MCF 10A (cell line): ENCODE results near the gene PELI1. TPM values are rescaled to one million over a fixed set of nuclear protein-coding genes. Genes with fewer than 3 reads are reported as not detected.

Experiments used
- BruUV-seq: library from RNA; stranded (reverse); fragments of 400-500 nt; replicated peaks from 2 replicates; lab custom pipeline; 2021; lab: Mats Ljungman, UMichigan
- CTCF ChIA-PET: fragments of 300-600 bp; sonication (Branson Sonifier 250); formaldehyde crosslinking; extraction: SDS; loops from one replicate; lab custom pipeline; 2021; ENCODE audit warnings: antibody characterized with exemption, inconsistent platforms; lab: Yijun Ruan, JAX
- POLR2A ChIA-PET: fragments of 300-600, 350-650 bp; sonication (Branson Sonifier 250); formaldehyde crosslinking; extraction: SDS; loops from one replicate; lab custom pipeline; 2020; ENCODE audit warnings: antibody characterized with exemption, inconsistent platforms; lab: Yijun Ruan, JAX
- DNase-seq: peaks from one replicate; pipeline ENCODE4 v3.0.0-alpha.2; 2018; ENCODE audit not compliant: unreplicated experiment
- H3K27ac Mint-ChIP-seq: one replicate; pipeline ENCODE4 v1.8.0; 2022; ENCODE audit warnings: mild to moderate bottlenecking, low read depth, mixed read lengths; ENCODE audit not compliant: unreplicated experiment
- H3K27me3 Mint-ChIP-seq: one replicate; pipeline ENCODE4 v1.8.0; 2022; ENCODE audit warnings: mixed read lengths; ENCODE audit not compliant: insufficient read depth, unreplicated experiment
- H3K36me3 Mint-ChIP-seq: one replicate; pipeline ENCODE4 v1.8.0; 2022; ENCODE audit warnings: mild to moderate bottlenecking, moderate library complexity, mixed read lengths; ENCODE audit not compliant: insufficient read depth, unreplicated experiment
- H3K4me1 Mint-ChIP-seq: one replicate; pipeline ENCODE4 v1.8.0; 2022; ENCODE audit warnings: mixed read lengths; ENCODE audit not compliant: insufficient read depth, unreplicated experiment
- H3K4me3 Mint-ChIP-seq: one replicate; pipeline ENCODE4 v1.8.0; 2022; ENCODE audit warnings: mild to moderate bottlenecking, moderate library complexity, mixed read lengths; ENCODE audit not compliant: unreplicated experiment
- H3K9me3 Mint-ChIP-seq: one replicate; pipeline ENCODE4 v1.8.0; 2022; ENCODE audit warnings: mixed read lengths; ENCODE audit not compliant: unreplicated experiment
- intact Hi-C: fragments of 100-400 bp; cut with micrococcal nuclease; formaldehyde crosslinking; loops from 2 replicates; pipeline ENCODE4 v1.14.1; 2022
- total RNA-seq: library from RNA; stranded (reverse); gene quantifications from 2 replicates; pipeline ENCODE4 v1.2.3, GENCODE V29; 2022
- TF ChIP-seq, protein P1 (sequence below): fragments of 200-600 bp; IDR thresholded peaks from one replicate; pipeline ENCODE4 v1.8.0; 2022; ENCODE audit warnings: antibody characterized with exemption, mild to moderate bottlenecking; ENCODE audit not compliant: unreplicated experiment

The PELI1 gene
- total RNA-seq, 1 experiment from 2014 or later = 16.3 TPM

DNA sequence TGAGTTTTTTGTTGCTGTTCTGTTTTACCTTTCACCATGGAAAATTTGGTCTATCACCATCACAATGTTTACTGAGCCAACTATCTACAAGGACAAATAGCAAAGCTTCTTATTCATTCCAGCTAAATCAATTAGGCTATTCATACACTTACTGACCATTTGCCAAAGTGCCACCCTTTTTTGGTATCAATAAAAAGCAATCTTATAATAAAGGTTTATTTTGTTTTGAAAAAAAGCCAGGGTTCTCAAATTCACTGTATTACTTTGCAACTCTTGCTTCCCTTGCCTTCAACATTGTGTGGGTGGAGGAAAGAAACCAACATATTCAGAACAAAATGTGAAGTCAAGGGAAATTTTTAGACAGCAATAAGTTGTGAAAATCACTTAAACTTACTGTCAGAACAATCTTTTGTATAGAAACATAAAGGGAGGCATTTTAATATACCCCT lies 15.3 kb downstream of the PELI1 start:
- Mint-ChIP-seq H3K4me1 (peaks cover 29% of the 10 kb centered on the region), H3K9me3 (peaks cover 2% of the 10 kb centered on the region), H3K27me3 (no peaks in the 10 kb centered on the region), H3K27ac (no peak overlapping the region), H3K4me3 (no peak overlapping the region), H3K36me3 (no peaks in the 10 kb centered on the region)
- POLR2A ChIA-PET = interaction anchor here (0.9 kb wide), 1 partner anchor 14 kb away, joined by 3 read pairs; no protein-coding TSS in a partner anchor
- CTCF ChIA-PET = no interaction called here
- BruUV-seq = no TSS peak
- DNase-seq = no peak
- intact Hi-C loops = no loop called here
- TF ChIP-seq, protein P1, sequence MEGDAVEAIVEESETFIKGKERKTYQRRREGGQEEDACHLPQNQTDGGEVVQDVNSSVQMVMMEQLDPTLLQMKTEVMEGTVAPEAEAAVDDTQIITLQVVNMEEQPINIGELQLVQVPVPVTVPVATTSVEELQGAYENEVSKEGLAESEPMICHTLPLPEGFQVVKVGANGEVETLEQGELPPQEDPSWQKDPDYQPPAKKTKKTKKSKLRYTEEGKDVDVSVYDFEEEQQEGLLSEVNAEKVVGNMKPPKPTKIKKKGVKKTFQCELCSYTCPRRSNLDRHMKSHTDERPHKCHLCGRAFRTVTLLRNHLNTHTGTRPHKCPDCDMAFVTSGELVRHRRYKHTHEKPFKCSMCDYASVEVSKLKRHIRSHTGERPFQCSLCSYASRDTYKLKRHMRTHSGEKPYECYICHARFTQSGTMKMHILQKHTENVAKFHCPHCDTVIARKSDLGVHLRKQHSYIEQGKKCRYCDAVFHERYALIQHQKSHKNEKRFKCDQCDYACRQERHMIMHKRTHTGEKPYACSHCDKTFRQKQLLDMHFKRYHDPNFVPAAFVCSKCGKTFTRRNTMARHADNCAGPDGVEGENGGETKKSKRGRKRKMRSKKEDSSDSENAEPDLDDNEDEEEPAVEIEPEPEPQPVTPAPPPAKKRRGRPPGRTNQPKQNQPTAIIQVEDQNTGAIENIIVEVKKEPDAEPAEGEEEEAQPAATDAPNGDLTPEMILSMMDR = no peak

DNA sequence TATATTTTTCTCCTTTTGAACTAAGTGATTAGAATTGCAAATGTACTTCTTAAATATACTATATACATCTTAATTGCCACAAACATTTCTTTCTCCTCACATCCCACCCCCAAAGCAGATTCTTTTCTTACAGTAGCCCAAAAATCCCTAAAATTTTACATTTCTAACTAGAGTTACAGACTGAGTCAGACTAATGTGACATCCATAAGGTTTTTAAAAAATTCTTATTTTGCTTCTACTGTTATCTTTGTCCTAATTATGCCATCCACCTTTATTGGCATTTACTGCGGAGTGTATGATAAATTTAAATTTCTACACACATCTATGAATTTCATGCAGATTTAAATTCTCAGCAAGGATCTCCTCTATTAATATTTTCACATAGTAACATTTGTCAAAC lies 15.8 kb downstream of the PELI1 start:
- CTCF ChIA-PET = no interaction called here
- H3K27ac Mint-ChIP-seq = no peak overlapping the region
- TF ChIP-seq, protein P1 = no peak
- no TSS peak for BruUV-seq
- H3K27me3 Mint-ChIP-seq = no peaks in the 10 kb centered on the region
- intact Hi-C loops = no loop called here
- H3K4me1 Mint-ChIP-seq = peaks cover 25% of the 10 kb centered on the region
- DNase-seq = no peak
- H3K4me3 Mint-ChIP-seq = no peak overlapping the region
- POLR2A ChIA-PET = interaction anchor here (0.9 kb wide), 1 partner anchor 15 kb away, joined by 3 read pairs; no protein-coding TSS in a partner anchor
- peaks cover 7% of the 10 kb centered on the region for H3K9me3 Mint-ChIP-seq
- no peaks in the 10 kb centered on the region for H3K36me3 Mint-ChIP-seq

DNA sequence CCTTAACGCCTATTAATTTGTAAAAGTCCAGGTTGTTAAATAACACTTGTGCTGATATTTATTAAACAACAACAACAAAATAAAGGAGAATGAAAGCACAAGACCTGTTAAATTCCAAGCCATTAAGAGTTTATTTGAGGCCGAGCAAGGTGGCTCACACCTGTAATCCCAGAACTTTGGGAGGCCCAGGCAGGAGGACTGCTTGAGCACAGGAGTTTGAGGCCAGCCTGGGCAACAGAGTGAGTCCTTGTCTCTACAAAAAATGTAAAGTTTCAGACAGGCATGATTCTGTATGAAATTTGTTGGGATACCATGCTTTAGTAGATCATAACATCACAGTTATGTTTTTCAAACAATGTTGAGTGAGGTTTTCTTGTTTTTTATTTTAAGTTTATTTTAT lies 17.1 kb downstream of the PELI1 start:
- Mint-ChIP-seq H3K27me3 (no peaks in the 10 kb centered on the region), H3K4me3 (no peak overlapping the region), H3K27ac (no peak overlapping the region), H3K36me3 (no peaks in the 10 kb centered on the region), H3K9me3 (peaks cover 7% of the 10 kb centered on the region), H3K4me1 (peaks cover 18% of the 10 kb centered on the region)
- CTCF ChIA-PET = interaction anchor here (0.6 to 0.7 kb wide), 2 partner anchors 186 kb away, joined by 3 to 5 read pairs; no protein-coding TSS in a partner anchor
- intact Hi-C loops = no loop called here
- TF ChIP-seq, protein P1 = no peak
- no TSS peak for BruUV-seq
- POLR2A ChIA-PET = interaction anchor here (0.7 to 1.6 kb wide), 2 partner anchors 12 to 16 kb away, joined by 3 to 4 read pairs; no protein-coding TSS in a partner anchor
- no peak for DNase-seq

DNA sequence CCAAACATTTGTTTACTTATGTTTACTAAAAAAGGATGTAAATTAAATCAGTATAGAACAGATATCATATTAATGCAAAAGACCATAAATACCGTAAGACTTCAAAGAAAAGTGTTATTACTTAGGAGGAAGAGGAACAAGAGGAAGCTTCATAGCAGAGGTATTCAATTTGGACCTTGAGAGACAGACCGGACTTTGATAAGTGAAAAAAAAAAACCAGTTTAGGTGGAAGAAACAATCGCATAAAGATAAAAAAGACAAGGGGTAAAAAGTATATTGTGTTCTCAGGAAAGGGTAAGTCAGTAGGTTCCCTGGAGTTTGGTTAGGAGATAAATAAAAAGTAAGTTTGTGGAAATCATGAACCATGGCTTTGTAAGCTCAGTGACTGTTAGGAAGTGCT lies 17.6 kb downstream of the PELI1 start:
- ChIA-PET CTCF (interaction anchor here (0.7 kb wide), 1 partner anchor 185 kb away, joined by 5 read pairs; no protein-coding TSS in a partner anchor), POLR2A (interaction anchor here (0.6 to 1.6 kb wide), 3 partner anchors 12 to 160 kb away, joined by 3 to 4 read pairs (median 3); no protein-coding TSS in a partner anchor)
- Mint-ChIP-seq H3K4me1 (peaks cover 16% of the 10 kb centered on the region), H3K9me3 (peaks cover 7% of the 10 kb centered on the region), H3K27me3 (no peaks in the 10 kb centered on the region), H3K27ac (no peak overlapping the region), H3K4me3 (no peak overlapping the region), H3K36me3 (no peaks in the 10 kb centered on the region)
- intact Hi-C loops = no loop called here
- TF ChIP-seq, protein P1 = no peak
- DNase-seq = no peak
- no TSS peak for BruUV-seq
